GM18870 (cell line): Measurements from ENCODE around the gene ADGRV1.
A peak's percentile ranks its signal among the peaks of the same experiment; 100 is the strongest.

Experiments
- ATAC-seq: cut with Tn5 transposase; IDR thresholded peaks from one replicate; pipeline ENCODE4 v1.9.1; 2021; ENCODE audit warnings: moderate library complexity; ENCODE audit not compliant: unreplicated experiment

The ADGRV1 gene

GRCh38 chr5:91092859-91093783 lies 534.5 kb downstream of the ADGRV1 start:
- ATAC-seq = no peak

- no peak for ATAC-seq
These were observed 536.7 kb downstream of the ADGRV1 start for GRCh38 chr5:91095313-91095712.

GRCh38 chr5:91095786-91096385 lies 537.3 kb downstream of the ADGRV1 start:
- ATAC-seq = no peak

- ATAC-seq = no peak
These were observed 539.9 kb downstream of the ADGRV1 start for GRCh38 chr5:91098541-91098940.

- peak; percentile 94 for ATAC-seq
These were observed 543.2 kb downstream of the ADGRV1 start for GRCh38 chr5:91101600-91102379.

GRCh38 chr5:91103353-91104061 lies 544.9 kb downstream of the ADGRV1 start:
- ATAC-seq = no peak

GRCh38 chr5:91104062-91104448 lies 545.5 kb downstream of the ADGRV1 start:
- no peak for ATAC-seq

- no peak for ATAC-seq
These were observed 548.4 kb downstream of the ADGRV1 start for GRCh38 chr5:91106842-91107511.

- ATAC-seq = no peak
These were observed 551.0 kb downstream of the ADGRV1 start for GRCh38 chr5:91109634-91110033.

- no peak for ATAC-seq
These were observed 552.1 kb downstream of the ADGRV1 start for GRCh38 chr5:91110686-91111085.

GRCh38 chr5:91111473-91112238 lies 553.1 kb downstream of the ADGRV1 start:
- ATAC-seq = no peak

- ATAC-seq = no peak
These were observed 556.1 kb downstream of the ADGRV1 start for GRCh38 chr5:91114658-91115057.

GRCh38 chr5:91118354-91118753 lies 559.8 kb downstream of the ADGRV1 start:
- ATAC-seq = no peak

GRCh38 chr5:91118796-91119195 lies 560.2 kb downstream of the ADGRV1 start:
- ATAC-seq = no peak

GRCh38 chr5:91119217-91119616 lies 560.6 kb downstream of the ADGRV1 start:
- no peak for ATAC-seq

- ATAC-seq = no peak
These were observed 561.6 kb downstream of the ADGRV1 start for GRCh38 chr5:91119981-91120850.

- no peak for ATAC-seq
These were observed 562.9 kb downstream of the ADGRV1 start for GRCh38 chr5:91121347-91121993.

GRCh38 chr5:91122651-91123050 lies 564.1 kb downstream of the ADGRV1 start:
- no peak for ATAC-seq
